Measurements from ENCODE around the gene MIB2.
"Not testable (repeated sequence)": the region's sequence is repeated elsewhere in the genome, so short reads cannot be mapped to it uniquely, and the experiment has no call there.

Gene MIB2

GRCh38 chr1:1662830-1663560 lies 47.7 kb downstream of the MIB2 start:
- TF ChIP-seq GABPA (IDR thresholded peaks at IDR 0.05; ENCODE audit: low read depth), result peak; percentile 37; the same call in 1 of the 2 replicates
- TF ChIP-seq POLR2AphosphoS5 (IDR thresholded peaks at IDR 0.05; ENCODE audit: low read depth), result peak; percentile 79
- peak; percentile 36; the same call in 1 of the 2 replicates for TF ChIP-seq SPI1 (IDR thresholded peaks at IDR 0.05; ENCODE audit: borderline replicate concordance, low read depth)
- peak in 1 of 2 experiments; percentile 57 for DNase-seq (ENCODE audit: low read depth in 1 of 2, low spot score in 1 of 2)
- not testable (repeated sequence) for H3K4me3 ChIP-seq (replicated peaks; ENCODE audit: insufficient read depth, low read length); H3K27me3 ChIP-seq (ENCODE audit: insufficient read depth, poor library complexity, severe bottlenecking)
- peak overlapping the region; percentile 87 for H3K27ac ChIP-seq (replicated peaks)

- H3K27ac ChIP-seq (replicated peaks); DNase-seq (ENCODE audit: low read depth in 1 of 2, low spot score in 1 of 2); H3K4me3 ChIP-seq (replicated peaks; ENCODE audit: insufficient read depth, low read length); H3K27me3 ChIP-seq (ENCODE audit: insufficient read depth, poor library complexity, severe bottlenecking): not testable (repeated sequence)
Observed at GRCh38 chr1:1664318-1664717, 49.0 kb downstream of the MIB2 start.

GRCh38 chr1:1664941-1665814 lies 49.9 kb downstream of the MIB2 start:
- Histone ChIP-seq H3K27ac (replicated peaks) (peak overlapping the region; percentile 46; the same call in 1 of the 2 replicates), H3K27me3 (ENCODE audit: insufficient read depth, poor library complexity, severe bottlenecking) (no peaks in the 10 kb centered on the region), H3K4me3 (replicated peaks; ENCODE audit: insufficient read depth, low read length) (no peak overlapping the region)
- TF ChIP-seq CTCF (IDR thresholded peaks at IDR 0.05; ENCODE audit: insufficient read depth, low read length) (no peak), GABPA (IDR thresholded peaks at IDR 0.05; ENCODE audit: low read depth) (no peak), POLR2AphosphoS5 (IDR thresholded peaks at IDR 0.05; ENCODE audit: low read depth) (no peak), REST (IDR thresholded peaks at IDR 0.05; ENCODE audit: insufficient replicate concordance, low read depth) (no peak), SPI1 (IDR thresholded peaks at IDR 0.05; ENCODE audit: borderline replicate concordance, low read depth) (no peak)
- DNase-seq (ENCODE audit: low read depth in 1 of 2, low spot score in 1 of 2), result no peak

GRCh38 chr1:1665815-1666251 lies 50.5 kb downstream of the MIB2 start:
- TF ChIP-seq SPI1 (IDR thresholded peaks at IDR 0.05; ENCODE audit: borderline replicate concordance, low read depth) (no peak), CTCF (IDR thresholded peaks at IDR 0.05; ENCODE audit: insufficient read depth, low read length) (peak; percentile 8), REST (IDR thresholded peaks at IDR 0.05; ENCODE audit: insufficient replicate concordance, low read depth) (no peak), GABPA (IDR thresholded peaks at IDR 0.05; ENCODE audit: low read depth) (no peak)
- Histone ChIP-seq H3K27me3 (ENCODE audit: insufficient read depth, poor library complexity, severe bottlenecking) (no peaks in the 10 kb centered on the region), H3K27ac (replicated peaks) (peak overlapping the region; percentile 46; the same call in 1 of the 2 replicates), H3K4me3 (replicated peaks; ENCODE audit: insufficient read depth, low read length) (no peak overlapping the region)
- DNase-seq (ENCODE audit: low read depth in 1 of 2, low spot score in 1 of 2), result no peak

Data from HL-60 (cell line).